DOHH2 (cell line): Measurements from ENCODE around the gene LOXHD1.

Experiments used
- CTCF ChIP-seq: fragments of 200-600 bp; sonication (generic); IDR thresholded peaks from one replicate; pipeline ENCODE4 v1.5.1; 2014; ENCODE audit warnings: antibody characterized with exemption, mild to moderate bottlenecking, low read depth, low read length; ENCODE audit not compliant: poor library complexity, severe bottlenecking
- EZH2phosphoT487 ChIP-seq: fragments of 200-600 bp; sonication (generic); IDR thresholded peaks from 2 replicates; pipeline ENCODE4 v1.6.1; 2017; ENCODE audit warnings: borderline replicate concordance, mild to moderate bottlenecking, antibody characterized with exemption, low read length, moderate library complexity, mixed read lengths

- TF ChIP-seq CTCF, result no peak
- no peak for TF ChIP-seq EZH2phosphoT487
These were observed 190.5 kb downstream of the LOXHD1 start for GRCh38 chr18:46466234-46467160.
